Activated CD8-positive, alpha-beta memory T cell treated with anti-CD3 and anti-CD28 coated beads for 4 hours (primary cell): Measurements from ENCODE around the gene SH3GLB2.
A peak's percentile ranks its signal among the peaks of the same experiment; 100 is the strongest.
"Not testable (repeated sequence)": the region's sequence is repeated elsewhere in the genome, so short reads cannot be mapped to it uniquely, and the experiment has no call there.

Experiments
- DNase-seq, 2 donors: peaks; one replicate each; pipeline ENCODE4 v3.0.0-alpha.2; 2020; ENCODE audit warnings: low read depth in 2 of 2

SH3GLB2 gene

DNA sequence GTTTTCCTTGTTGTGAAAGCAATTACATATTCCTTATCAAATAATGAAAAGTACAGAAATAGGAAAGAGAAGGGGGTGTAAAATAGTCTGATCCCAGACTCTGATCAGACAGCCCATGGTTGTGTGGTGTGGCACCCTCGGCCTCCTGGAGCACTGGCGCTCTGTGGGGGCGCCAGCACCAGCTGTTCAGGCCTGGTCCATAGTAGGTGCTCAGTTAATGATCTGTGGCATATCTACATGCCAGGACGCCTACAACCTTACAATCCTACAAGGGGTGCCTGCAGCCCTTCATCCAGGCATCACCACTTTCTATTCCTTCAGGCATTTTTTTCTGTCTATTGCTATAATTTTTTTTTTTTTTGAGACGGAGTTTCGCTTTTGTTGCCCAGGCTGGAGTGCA lies 24.9 kb upstream of the SH3GLB2 start:
- no peak for DNase-seq

DNA sequence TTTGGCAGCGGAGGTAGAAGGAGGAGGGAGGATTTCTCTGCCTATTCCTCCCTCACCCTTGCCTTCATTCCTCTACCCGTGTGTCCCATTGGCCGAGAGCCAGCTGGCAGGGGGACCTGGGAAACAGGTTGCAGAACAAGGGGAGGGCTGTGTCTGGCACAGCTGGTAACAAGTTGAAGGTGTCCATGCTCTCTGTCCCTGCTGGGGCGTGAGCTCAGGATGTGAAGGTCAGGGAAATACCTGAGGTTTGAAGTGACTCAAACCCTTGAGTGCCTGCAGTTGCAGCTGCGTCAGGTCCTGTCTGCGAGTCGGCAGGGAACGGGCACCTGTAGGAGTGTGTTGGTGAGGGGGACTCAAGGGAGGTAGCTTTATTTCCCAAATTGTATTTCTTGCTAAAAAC lies 24.5 kb upstream of the SH3GLB2 start:
- DNase-seq, result no peak

DNA sequence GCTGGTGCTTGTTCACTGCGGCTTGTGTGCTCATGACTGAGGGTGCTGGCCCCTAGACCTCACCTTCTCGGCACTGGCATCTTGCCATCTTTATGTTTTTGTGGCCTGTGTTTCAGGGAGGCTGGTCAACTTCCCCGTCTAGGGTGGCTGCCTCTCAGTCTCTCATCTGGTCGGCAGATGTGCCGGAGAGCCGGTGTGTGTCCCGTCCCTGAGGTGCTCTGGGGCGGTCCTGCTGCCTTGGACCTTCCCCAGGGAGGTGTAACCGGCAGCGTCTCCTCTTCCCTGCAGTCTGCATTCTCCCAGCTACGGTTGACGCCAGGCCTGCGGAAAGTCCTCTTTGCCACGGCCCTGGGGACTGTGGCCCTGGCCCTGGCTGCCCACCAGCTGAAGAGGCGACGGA lies 13.9 kb upstream of the SH3GLB2 start:
- no peak for DNase-seq

DNA sequence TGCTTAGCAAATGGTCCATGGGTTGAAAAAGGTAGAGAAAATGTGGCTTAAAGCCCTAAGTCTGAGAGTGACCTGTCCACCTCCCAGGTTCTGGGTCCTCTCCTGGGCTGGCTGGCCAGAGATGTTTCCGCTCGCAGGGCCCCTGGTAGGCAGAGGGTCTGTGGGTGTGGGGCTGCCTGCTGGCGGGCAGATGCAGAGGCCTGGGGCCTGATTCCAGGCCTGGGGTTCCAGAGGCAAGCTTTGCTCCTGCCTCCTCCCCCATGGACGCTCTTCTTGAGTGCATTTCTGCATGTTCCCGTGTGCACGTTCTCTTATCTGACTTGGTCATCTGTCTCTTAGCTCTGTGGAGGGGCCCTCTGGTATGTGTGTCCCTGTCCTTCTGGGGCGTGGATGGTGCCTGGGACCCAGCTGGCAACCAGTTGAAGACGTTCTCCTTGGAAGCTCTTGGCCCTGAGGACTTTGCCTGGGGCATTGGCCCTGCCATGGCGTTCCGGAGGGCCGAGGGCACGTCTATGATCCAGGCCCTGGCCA lies 12.0 kb upstream of the SH3GLB2 start:
- DNase-seq, result no peak

DNA sequence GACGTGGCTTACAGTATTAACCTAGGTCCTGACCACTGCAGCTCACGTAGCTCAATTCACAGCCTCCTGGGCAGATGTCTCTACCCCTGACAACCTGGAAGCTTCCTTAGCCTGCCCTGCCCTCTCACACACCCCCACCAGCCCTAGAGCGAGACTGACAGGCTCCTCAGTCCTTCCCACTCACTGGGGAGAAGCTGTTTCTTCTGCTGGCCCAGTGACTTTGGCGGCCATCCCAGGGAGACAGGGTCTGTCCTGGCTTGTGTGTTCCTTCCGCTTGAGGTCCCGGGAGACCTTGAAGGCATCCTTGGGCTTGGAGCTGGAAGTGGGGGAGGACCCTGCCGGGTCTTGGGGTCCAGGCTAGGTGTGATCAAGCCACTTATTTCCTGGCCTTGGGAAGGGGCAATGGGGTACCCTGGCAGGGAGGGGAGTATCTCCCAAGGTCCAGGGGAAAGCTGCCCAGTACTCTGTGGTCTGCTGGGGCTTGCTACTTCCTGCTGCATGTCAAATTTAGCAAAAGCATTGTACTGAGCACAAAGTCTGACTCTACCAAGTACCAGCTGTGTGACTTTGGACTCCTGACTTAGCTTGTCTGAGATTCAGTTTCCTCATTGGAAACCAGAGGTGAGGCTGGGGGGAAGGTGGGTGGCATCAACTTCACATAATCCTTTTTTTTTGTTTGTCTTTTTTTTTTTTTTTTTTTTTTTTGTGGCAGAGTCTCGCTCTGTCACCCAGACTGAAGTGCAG lies 10.2 kb upstream of the SH3GLB2 start:
- no peak for DNase-seq

DNA sequence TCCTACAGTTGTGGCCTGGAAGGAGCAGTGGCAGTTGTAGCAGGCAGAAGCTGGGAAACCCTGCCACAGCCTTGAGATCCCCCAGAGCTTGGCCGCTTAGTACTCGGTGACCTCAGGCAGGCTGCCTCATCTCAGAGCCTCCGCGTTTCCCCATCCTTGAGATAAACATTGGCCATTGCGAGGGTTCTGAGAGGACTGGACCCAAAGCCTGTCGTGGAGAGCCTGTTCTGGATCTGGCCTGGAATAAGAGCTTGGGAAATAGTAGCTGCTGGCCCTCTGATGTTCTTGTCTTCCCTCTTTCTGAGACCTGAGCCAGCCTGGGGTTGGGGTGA lies 9.6 kb upstream of the SH3GLB2 start:
- DNase-seq, result no peak

DNA sequence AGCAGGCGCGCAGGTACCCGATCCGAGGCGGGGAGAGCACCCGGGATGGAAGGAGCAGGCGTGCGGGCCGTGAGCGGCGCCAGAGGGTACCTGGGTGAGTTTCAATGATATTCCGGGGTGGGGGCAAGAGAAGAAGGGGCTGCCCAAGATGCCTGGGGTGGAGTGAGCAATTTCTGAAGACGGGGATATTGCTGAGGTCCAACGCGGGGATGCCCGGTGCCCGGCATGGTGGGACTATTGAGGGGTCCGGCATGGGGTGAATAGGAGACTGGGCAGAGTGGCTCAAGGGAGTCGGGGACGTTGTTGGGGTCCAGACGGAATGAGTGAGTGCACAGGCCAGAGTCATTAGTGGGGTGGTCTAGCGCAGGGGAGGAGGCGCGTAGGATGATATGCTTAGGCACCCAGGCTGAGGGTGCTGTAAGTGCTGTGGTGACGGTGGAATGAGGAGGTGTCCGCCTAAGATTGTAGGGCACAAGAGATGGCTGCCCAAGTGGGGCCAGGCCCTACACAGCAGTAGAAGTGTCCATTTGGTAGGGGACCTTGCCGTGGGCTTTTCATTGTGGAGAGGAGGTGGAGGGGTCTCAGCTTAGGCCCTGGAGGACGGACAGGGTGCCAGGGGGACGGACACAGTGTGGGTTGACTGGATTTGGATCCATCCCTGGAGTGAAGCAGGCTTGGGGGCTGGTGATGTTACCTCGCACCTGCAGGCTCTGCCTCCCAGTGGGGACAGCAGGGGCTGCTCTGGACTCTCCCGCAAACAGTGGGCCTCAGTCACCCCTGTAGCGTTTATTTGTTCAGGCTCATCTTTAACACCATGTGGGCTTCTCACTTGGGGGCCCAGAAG lies 9.0 kb upstream of the SH3GLB2 start:
- no peak for DNase-seq

DNA sequence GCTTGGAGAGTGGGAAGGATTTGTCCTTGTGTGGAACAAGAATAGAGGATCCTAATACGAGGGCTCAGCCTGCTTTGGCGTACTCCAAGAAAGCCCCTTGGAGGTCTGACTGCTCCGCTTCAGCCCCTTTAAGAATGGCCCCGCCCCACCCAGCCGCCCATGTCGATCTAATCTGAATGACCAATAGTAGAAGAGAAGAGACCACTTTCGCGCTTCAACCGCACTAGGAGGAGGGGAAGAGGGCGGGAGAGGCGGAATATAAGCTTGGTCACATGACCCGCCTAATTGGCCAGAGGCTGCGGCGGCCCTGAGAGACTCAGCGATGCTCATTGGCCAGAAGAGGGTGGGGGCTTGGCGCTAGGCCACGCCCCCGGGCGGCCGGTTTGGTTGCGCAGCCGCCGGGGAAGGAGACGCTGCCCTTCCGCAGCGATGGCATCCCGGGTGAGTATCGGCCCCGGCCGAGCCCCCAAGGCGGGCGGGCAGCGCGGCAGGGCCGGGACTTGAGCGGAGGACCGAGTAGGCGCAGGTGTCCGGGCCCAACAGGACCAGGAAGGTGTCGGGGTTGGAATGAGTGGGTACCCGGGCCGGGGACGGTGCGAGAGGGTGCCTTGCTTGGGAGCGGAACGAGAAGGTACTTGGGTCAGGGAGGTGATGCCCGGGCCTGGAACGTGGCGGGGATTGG lies 8.3 kb upstream of the SH3GLB2 start, which contains the start of gene MIGA2:
Gene MIGA2, plus strand, starts transcription at position 386 of the 682 bp plus-strand sequence. CDS start 3,969 bp downstream, outside the sequence.
- peak; percentile 88 to 92 for DNase-seq

DNA sequence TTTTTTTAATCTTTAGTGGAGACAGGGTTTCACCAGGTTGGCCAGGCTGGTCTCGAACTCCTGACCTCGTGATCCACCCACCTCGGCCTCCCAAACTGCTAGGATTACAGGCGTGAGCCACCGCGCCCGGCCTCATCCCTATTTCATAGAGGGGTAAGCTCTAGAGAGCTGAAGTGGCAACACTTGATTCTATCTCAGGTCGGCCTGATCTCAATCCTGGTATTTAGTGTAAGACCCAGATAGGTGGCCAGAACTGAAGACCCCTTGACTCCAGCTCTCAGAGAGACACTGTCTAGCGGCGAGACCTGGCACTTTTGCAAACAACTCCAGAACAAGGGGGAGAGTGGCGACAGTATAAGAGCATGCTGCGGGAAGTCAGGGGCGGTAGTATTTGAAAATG lies 7.7 kb upstream of the SH3GLB2 start:
- not testable (repeated sequence) for DNase-seq

DNA sequence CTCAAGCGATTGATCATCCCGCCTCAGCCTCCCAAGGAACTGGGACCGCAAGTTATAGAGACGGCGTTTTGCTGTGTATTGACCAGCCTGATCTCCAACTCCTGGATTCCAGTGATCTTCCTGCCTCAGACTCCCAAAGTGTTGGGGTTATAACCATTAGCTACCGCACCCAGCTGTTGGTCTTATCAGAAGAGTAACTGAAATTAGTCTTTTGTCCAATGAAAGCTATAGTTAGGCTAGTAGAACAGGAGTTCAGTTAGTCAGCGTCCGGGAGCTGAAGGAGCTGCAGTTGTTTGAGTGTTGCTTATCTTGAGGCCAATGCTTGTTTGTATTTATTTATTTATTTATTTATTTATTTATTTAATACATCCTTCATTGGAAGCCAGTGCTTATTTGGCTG lies 5.1 kb upstream of the SH3GLB2 start:
- no peak for DNase-seq

DNA sequence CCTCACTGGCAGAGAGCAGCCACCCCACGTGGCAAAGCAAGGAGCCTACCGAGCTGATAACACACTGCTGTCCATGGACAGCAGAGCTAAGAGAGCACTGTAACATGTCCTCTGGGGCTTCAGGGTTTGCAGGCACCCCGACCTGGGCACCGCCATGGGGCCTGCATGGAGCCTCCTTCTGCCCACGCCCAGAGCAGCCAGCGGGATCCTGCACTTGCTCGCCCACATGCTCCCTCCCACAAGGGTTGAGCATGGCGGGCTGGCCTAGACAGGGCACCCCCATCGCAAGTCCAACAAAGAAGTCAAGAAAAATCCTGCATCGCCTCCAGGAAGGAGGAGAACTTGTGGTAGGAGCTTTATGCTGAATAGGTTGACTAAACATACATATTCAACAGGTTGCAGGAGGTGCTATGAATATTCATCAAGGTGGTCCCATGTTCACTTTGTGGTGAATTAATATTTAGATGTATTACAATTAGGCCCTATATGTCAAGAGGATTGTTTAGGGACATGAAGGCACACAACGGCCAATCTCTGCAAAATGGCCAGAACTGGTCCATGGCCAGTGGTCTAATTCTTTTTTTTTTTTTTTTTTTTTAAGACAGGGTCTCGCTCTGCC lies 4.5 kb upstream of the SH3GLB2 start:
- DNase-seq, result no peak

DNA sequence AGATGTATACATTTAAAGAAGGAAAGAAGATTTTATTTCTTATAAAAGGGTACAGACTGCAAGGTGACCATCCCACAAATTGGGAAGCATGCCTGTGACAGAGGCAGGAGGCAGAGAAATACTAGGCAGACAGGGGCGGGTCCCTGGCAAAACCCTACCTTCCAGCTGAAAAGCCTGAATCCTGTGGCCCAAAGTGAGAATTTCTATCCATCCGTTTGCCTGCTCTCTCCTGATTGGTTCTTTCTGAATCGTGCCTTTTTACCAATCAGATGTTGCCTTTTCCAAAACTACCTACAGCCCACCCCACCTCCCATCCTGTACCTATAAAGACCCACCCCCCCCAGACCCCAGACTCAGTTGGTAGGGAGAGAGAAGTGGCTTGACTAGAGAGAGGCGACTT lies 3.4 kb upstream of the SH3GLB2 start:
- DNase-seq, result no peak

DNA sequence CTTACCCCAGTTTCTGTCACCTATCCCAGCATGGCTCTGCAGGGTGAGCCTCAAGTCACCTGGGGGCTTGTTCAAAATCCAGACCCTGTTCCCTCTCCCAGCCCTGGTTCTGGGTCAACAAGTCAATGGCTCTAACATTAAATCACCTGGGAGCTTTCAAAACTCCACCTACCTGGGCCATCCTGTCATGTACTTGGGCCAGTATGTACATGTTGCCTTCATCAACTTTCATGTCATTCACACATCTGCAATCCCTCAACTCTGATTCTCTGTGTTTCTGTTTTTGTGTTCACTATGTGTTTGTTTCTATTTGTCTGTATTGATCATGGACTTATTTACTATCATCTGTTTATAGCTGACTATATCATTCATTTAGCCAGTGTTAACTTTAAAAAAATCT lies 2.1 kb upstream of the SH3GLB2 start:
- no peak for DNase-seq

DNA sequence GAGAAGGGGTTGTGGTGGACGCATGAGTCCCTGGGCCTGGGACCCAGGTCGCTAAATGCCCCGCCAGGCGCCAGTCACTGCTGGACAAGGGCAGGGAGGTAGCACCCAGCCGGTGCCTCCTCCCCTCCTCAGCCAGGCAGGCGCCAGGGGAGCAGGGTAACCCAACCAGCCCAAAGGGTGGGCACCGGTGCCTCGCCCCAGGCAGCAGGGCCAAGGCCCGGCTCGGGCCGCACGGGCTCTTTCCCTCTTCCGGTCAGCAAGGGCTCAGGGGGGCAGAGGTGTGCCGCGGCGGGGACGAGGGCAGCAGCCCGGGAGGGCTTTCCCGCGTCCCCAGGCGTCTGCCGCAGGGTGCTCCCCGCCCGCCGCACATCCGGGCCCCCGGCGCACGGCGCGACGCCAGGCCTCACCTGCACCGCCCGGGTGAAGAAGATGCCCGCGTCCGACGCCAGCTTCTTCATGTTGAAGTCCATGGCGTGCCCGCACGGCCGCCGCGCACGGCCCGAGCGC lies 393 bp downstream of the SH3GLB2 start:
- no peak for DNase-seq

DNA sequence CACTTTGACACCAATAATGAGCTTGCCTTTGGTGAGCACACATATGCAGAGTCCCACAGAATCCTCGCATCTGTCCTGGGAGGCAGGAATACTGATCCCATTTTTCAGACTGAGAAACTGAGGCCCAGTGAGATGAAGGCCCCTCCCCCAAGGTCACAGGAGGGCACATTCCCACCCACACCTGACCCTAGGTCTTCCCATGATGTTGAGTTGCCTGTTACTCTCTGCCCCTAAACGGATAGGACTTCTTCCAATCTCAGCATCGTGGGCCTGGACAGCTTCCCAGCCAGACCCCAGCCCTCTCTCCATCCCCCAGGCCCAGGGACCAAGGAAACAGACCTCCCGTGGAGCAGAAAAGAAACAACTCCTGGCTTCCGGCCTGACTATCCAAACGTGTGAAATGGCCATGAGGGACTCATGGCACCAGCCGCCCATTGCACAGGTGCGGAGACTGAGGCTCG lies 877 bp downstream of the SH3GLB2 start:
- no peak for DNase-seq

DNA sequence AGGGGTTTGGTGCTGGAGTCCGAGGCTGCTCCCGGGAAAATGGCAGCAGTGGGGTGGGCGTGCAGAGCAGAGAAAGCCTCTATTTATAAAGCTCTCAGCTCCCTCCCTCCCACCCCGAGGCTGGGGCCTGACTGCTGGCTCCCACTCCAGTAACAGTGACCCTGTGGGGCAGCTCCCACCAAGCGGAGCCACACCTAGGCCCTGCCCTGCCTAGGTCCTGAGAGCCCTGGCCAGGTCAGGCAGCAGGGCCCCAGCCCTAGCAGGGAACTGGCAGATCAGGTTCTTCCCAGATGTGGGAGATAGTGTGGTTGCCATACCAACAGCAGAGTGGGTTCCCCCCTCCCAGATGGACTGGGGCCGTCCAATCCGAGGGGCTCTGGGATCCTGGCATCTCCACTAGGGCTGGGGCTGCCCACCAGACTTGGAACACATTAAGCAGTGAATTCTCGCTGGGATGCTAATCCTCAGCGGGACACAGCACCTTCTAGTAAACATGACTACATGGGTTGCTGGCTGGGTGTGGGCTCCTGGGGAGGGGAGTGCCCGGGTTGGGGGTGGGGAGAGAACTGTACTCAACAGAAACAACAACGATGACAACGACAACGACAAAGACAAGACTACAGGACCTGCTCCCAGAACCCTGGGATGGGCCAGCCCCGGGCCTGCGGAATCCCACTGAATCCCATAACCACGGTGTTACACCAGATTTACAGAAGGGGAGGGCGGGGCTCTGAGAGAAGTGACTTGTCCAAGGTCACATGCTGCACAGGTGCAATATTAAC lies 1.5 kb downstream of the SH3GLB2 start:
- DNase-seq, result no peak

DNA sequence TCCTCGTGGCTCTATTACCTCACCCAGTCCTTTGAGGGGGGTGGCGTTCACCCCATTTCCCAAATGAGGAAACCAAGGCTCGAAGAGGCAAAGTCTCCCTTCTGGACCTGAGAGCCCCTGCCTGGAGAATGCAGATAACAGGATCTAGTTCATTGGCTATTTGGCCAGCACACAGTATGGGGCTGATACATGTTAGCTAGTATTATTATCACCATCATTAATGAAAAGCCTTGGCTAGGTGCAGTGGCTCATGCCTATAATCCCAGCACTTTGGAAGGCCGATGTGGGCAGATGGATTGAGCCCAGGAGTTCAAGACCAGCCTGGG lies 4.3 kb downstream of the SH3GLB2 start:
- DNase-seq, result no peak

DNA sequence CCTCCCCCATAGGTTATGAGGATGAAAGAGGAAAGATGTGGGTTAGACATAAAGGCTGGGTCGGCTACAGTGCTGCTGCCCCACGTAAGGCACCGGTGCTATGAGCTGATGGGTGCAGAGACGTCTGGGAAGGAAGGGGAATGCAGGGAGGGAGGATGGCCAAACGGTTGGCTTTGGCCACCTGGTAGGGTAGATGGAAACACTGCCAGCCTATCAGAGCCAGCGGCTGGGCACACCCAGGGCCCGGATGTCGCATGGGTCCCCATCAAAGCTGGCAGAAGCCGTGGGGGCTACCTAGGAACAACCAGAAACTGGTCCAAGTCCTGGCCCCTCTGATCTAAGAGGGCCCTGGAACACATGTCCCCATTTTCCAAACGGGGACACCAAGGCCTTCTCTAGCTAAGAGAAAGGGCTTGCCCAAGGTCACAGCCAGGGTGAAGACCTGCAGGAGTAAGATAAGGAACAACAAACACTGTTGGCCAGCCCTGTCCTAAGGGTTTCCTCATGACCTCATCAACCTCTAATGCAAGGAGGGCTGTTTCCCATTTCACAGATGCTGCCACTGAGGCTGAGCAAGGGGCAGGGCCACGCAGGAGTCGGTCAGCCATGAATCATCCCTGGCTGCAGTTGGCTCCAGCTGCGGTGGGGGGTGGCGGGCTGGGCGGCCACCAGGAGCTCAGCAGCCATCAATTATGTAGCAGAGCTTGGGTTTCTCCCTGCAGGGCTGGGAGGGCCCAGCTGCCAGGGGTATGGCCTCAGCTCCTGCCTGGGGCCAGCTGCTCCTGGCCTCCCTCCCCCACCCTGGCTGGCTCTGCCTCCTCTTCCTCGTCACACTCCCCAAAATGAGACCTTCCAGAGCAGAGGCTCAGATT lies 4.9 kb downstream of the SH3GLB2 start:
- no peak for DNase-seq

DNA sequence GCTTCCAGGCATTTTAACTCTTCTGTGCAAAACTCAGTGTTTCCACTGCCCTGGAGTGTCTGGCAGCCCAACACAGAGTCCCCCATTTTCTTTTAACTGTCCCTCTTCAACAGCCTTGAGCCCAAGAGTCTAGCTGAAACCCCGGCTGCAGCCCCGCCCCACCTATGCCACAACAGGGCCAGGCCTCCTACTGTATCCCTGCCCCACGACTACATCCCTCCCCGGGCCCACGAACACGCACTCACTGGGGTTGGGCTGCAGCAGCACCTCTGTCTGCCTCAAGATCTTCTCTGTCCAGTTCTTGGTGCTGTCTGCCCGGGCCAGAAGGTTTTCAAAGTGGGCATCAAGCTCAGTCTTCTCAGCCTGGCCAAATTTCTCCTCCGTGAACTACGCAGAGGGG lies 6.1 kb downstream of the SH3GLB2 start:
- DNase-seq, result no peak

DNA sequence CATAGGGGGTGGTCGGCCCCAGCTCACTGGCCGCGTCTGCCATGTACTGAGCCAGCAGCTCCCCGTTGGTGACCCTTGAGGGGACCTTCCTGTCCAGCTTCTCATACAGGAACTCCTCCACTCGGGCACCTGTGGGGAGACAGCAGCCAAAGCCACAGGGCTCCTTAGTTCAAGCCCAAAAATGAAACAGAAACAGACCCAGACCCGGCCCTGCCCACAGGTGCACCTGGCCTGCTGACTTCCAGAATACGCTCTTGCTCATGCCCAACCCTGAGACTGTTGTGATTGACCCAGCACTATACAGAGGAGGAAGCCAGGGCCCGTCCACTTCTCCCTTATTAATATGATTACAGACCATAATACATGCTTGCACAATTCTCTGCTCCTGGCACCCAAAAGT lies 7.0 kb downstream of the SH3GLB2 start:
- DNase-seq, result no peak
